ENCODE results near the gene MICAL3. TPM values are rescaled to one million over a fixed set of nuclear protein-coding genes. Genes with fewer than 3 reads are reported as not detected.

MICAL3 gene
- total RNA-seq, 1 experiment from 2014 or later, result 47.1 TPM

DNA sequence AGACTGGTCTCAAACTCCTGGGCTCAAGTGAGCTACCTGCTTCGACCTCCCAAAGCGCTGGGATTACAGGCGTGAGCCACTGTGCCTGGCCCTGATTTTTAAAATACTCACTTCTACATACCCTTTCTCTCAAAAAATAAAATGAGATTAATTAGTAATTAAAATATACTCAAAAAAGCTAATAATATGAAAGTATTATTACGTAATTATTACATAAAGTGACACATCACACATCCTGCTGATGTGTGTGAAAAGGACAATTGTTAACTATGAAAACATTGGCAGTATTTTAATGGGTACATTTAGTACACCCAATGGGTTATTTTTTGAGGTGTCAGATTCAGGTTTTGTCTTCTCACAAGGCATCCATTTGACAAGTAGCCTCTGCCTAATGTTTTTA is 21.4 kb upstream of the MICAL3 start:
- DNase-seq (ENCODE audit: low read depth, low spot score), result no peak
- H3K4me1 ChIP-seq (ENCODE audit: control insufficient read depth, insufficient read depth, low read length), result no peaks in the 10 kb centered on the region
- no peak overlapping the region for H3K27ac ChIP-seq (ENCODE audit: low read length)
- CTCF ChIA-PET, result no interaction called here
- no peaks in the 10 kb centered on the region for H3K27me3 ChIP-seq (ENCODE audit: control insufficient read depth, insufficient read depth, low read length)
- TF ChIP-seq POLR2AphosphoS5 (IDR thresholded peaks at IDR 0.05; ENCODE audit: low read depth, low read length) (no peak), TCF7L2 (IDR thresholded peaks at IDR 0.05; ENCODE audit: low read depth, low read length) (no peak), SIN3A (IDR thresholded peaks at IDR 0.05; ENCODE audit: borderline replicate concordance, insufficient read depth, low read depth, low read length) (no peak)
- TF ChIP-seq, protein P1, sequence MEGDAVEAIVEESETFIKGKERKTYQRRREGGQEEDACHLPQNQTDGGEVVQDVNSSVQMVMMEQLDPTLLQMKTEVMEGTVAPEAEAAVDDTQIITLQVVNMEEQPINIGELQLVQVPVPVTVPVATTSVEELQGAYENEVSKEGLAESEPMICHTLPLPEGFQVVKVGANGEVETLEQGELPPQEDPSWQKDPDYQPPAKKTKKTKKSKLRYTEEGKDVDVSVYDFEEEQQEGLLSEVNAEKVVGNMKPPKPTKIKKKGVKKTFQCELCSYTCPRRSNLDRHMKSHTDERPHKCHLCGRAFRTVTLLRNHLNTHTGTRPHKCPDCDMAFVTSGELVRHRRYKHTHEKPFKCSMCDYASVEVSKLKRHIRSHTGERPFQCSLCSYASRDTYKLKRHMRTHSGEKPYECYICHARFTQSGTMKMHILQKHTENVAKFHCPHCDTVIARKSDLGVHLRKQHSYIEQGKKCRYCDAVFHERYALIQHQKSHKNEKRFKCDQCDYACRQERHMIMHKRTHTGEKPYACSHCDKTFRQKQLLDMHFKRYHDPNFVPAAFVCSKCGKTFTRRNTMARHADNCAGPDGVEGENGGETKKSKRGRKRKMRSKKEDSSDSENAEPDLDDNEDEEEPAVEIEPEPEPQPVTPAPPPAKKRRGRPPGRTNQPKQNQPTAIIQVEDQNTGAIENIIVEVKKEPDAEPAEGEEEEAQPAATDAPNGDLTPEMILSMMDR (IDR thresholded peaks at IDR 0.05), result no peak
- TF ChIP-seq, protein P2, sequence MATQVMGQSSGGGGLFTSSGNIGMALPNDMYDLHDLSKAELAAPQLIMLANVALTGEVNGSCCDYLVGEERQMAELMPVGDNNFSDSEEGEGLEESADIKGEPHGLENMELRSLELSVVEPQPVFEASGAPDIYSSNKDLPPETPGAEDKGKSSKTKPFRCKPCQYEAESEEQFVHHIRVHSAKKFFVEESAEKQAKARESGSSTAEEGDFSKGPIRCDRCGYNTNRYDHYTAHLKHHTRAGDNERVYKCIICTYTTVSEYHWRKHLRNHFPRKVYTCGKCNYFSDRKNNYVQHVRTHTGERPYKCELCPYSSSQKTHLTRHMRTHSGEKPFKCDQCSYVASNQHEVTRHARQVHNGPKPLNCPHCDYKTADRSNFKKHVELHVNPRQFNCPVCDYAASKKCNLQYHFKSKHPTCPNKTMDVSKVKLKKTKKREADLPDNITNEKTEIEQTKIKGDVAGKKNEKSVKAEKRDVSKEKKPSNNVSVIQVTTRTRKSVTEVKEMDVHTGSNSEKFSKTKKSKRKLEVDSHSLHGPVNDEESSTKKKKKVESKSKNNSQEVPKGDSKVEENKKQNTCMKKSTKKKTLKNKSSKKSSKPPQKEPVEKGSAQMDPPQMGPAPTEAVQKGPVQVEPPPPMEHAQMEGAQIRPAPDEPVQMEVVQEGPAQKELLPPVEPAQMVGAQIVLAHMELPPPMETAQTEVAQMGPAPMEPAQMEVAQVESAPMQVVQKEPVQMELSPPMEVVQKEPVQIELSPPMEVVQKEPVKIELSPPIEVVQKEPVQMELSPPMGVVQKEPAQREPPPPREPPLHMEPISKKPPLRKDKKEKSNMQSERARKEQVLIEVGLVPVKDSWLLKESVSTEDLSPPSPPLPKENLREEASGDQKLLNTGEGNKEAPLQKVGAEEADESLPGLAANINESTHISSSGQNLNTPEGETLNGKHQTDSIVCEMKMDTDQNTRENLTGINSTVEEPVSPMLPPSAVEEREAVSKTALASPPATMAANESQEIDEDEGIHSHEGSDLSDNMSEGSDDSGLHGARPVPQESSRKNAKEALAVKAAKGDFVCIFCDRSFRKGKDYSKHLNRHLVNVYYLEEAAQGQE (IDR thresholded peaks at IDR 0.05; ENCODE audit: insufficient read depth in 1 of 2, low read depth in 2 of 2, low read length in 1 of 2), result no peak
- no peak overlapping the region for H3K4me3 ChIP-seq (ENCODE audit: low read depth in 2 of 2, low read length in 2 of 2)
- ATAC-seq, result no peak
- POLR2A ChIA-PET, result no interaction called here
- no peaks in the 10 kb centered on the region for H3K9me3 ChIP-seq (ENCODE audit: control insufficient read depth, insufficient read depth, low read depth, low read length)
- intact Hi-C loops (cut with micrococcal nuclease; ENCODE audit: unreplicated experiment) (no loop called here), in situ Hi-C loops (cut with HindIII; ENCODE audit: low pct_unique_long_range_greater_than_20kb, low sequenced_read_pairs) (no loop called here)
- H3K36me3 ChIP-seq (ENCODE audit: control insufficient read depth, insufficient read depth, low read length), result no peaks in the 10 kb centered on the region
- no TSS peak for BruUV-seq (replicated peaks)

DNA sequence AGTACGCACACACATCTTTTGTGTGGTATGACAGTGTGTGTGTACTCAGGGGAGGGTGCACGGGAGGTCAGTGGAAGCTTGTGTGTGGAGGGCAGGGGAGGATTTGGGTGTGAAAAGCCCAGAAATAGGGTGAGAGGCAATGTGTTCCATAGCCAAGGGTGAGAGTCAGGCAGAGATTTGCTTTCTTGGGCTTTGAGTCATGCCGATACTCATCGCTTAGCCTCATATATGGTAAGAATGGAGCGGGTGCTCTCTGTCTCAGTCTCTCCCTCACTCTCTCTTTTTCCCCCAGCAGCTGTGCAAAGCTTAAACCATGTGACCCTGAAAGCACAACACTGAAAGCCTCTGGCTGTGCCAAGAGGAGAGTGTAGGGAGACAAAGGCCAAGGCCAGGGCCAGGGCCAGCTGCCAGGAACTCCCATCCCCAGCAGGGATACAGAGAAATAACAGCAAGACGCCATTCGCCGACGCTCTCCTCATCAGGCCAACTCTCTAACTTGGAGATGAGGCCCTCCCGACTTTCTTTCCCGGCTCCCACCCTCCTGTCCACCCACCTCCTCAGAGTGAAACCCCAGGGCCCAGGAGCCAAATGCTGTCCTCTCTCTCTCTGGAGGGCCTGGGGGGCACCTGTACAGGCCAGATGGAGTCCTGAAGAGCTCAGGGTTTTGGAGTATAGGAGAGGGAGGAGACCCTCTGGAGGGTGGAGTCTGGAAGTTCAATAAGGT is 20.3 kb upstream of the MICAL3 start:
- Histone ChIP-seq H3K27ac (ENCODE audit: low read length) (no peak overlapping the region), H3K4me3 (ENCODE audit: low read depth in 2 of 2, low read length in 2 of 2) (no peak overlapping the region), H3K9me3 (ENCODE audit: control insufficient read depth, insufficient read depth, low read depth, low read length) (no peaks in the 10 kb centered on the region), H3K4me1 (ENCODE audit: control insufficient read depth, insufficient read depth, low read length) (no peaks in the 10 kb centered on the region), H3K36me3 (ENCODE audit: control insufficient read depth, insufficient read depth, low read length) (no peaks in the 10 kb centered on the region), H3K27me3 (ENCODE audit: control insufficient read depth, insufficient read depth, low read length) (no peaks in the 10 kb centered on the region)
- in situ Hi-C loops (cut with HindIII; ENCODE audit: low pct_unique_long_range_greater_than_20kb, low sequenced_read_pairs), result no loop called here
- no peak for ATAC-seq
- no TSS peak for BruUV-seq (replicated peaks)
- TF ChIP-seq POLR2AphosphoS5 (IDR thresholded peaks at IDR 0.05; ENCODE audit: low read depth, low read length) (no peak), SIN3A (IDR thresholded peaks at IDR 0.05; ENCODE audit: borderline replicate concordance, insufficient read depth, low read depth, low read length) (no peak), TCF7L2 (IDR thresholded peaks at IDR 0.05; ENCODE audit: low read depth, low read length) (no peak)
- TF ChIP-seq, protein P2 (IDR thresholded peaks at IDR 0.05; ENCODE audit: insufficient read depth in 1 of 2, low read depth in 2 of 2, low read length in 1 of 2), result no peak
- TF ChIP-seq, protein P1 (IDR thresholded peaks at IDR 0.05), result no peak
- POLR2A ChIA-PET, result no interaction called here
- CTCF ChIA-PET, result no interaction called here
- DNase-seq (ENCODE audit: low read depth, low spot score), result no peak
- intact Hi-C loops (cut with micrococcal nuclease; ENCODE audit: unreplicated experiment), result no loop called here

Measured in Panc1 (cell line).